ENCODE data around the gene NCKAP5. TPM values are rescaled to one million over a fixed set of nuclear protein-coding genes. Genes with fewer than 3 reads are reported as not detected.

NCKAP5 gene
- total RNA-seq, 1 donor from 2014 or later: not detected

DNA sequence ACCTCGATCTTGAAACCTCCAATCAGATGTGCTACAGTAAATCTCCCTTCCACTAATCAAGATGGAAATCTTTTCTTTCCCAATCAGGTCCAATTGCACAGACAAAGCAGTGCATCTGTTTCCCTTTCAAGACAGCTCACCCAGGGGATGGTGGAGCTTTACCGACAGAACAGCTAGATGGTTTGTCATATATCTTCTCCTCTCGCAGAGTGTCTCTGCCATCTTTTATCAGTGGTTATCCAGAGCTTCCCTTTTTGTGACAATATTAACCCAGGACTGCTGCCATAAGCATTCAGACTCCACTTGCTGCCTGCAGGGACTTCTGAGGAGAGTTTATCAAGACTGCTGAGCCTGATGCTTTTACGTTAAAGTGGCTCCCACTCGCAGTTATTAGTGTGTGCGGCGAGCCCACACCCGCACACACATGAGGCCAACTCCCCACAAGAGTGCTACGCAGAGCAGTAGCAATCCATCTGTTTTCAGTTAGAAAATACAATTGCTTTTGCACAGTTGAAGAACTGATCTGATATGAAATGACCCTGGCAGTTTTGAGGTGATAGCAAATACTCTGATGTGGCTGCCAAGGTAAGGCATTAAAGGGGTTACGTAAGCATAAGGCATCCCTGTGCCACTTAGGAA is 398.9 kb downstream of the NCKAP5 start:
- Mint-ChIP-seq H3K27ac (no peak overlapping the region), H3K4me3 (no peak overlapping the region), H3K36me3 (ENCODE audit: low read depth) (no peaks in the 10 kb centered on the region), H3K27me3 (no peaks in the 10 kb centered on the region), H3K9me3 (no peaks in the 10 kb centered on the region), H3K4me1 (no peaks in the 10 kb centered on the region)
- DNase-seq: no peak
- intact Hi-C loops (cut with micrococcal nuclease): no loop called here

DNA sequence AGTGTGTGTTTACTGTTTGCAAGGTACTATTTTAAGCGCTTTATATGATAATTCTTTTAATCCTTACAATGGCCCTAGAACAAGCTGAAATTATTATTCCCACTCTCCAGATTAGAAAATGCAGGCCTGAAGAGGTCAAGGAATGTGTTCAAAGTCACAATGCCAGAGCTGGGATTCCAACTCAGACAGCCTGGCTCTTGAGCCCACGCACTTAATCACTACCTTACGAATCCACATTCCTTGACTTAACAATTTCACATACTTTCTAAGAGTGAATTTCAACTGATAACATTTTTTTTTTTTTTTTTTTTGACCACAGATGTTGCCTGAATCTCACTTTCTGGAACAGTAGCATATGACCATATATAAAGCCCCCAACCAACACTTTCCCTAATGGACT is 400.3 kb downstream of the NCKAP5 start:
- Mint-ChIP-seq H3K4me1 (no peaks in the 10 kb centered on the region), H3K27me3 (no peaks in the 10 kb centered on the region), H3K36me3 (ENCODE audit: low read depth) (no peaks in the 10 kb centered on the region), H3K27ac (no peak overlapping the region), H3K4me3 (no peak overlapping the region), H3K9me3 (no peaks in the 10 kb centered on the region)
- intact Hi-C loops (cut with micrococcal nuclease): no loop called here
- no peak for DNase-seq

DNA sequence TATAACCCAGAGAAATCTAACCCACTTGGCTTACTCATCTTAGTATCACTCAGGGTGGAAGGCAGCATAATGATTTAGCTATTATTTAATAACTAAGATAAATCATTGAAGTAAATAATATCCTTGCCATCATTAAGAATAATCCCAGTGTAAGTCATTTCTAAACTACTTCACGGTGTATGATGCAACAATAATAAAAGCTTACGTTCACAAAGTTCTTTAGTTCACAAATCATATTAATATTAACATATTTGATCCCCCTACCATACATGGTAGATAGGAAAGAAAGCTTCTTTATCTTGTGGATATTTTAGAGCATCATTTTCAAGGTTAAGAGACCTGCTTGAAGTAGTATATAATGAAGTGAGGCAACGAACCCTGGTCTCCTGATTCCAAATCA is 401.0 kb downstream of the NCKAP5 start:
- Mint-ChIP-seq H3K27me3 (no peaks in the 10 kb centered on the region), H3K27ac (no peak overlapping the region), H3K4me1 (no peaks in the 10 kb centered on the region), H3K4me3 (no peak overlapping the region), H3K36me3 (ENCODE audit: low read depth) (no peaks in the 10 kb centered on the region), H3K9me3 (no peaks in the 10 kb centered on the region)
- intact Hi-C loops (cut with micrococcal nuclease): no loop called here
- DNase-seq: no peak

DNA sequence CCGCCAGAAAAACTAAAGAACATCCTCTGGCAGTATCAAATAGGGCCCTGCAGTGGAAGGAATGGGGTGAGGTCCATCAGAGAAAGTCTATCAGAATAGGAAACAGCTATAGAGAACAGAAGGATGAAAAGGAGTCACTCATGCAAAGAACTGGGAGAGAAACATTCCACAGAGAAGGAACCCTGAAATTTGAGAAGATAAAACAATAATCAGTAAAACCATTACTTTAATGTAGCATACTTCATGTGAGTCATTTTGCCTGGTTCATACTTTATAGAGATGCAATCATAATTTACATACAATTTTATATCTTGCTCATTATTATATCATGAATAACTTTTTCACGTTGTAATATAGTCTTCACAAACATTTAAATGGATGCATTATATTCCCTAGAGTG is 402.2 kb downstream of the NCKAP5 start:
- intact Hi-C loops (cut with micrococcal nuclease): no loop called here
- H3K9me3 Mint-ChIP-seq: no peaks in the 10 kb centered on the region
- H3K36me3 Mint-ChIP-seq (ENCODE audit: low read depth): no peaks in the 10 kb centered on the region
- no peaks in the 10 kb centered on the region for H3K27me3 Mint-ChIP-seq
- no peak overlapping the region for H3K4me3 Mint-ChIP-seq
- no peak for DNase-seq
- no peak overlapping the region for H3K27ac Mint-ChIP-seq
- H3K4me1 Mint-ChIP-seq: no peaks in the 10 kb centered on the region

DNA sequence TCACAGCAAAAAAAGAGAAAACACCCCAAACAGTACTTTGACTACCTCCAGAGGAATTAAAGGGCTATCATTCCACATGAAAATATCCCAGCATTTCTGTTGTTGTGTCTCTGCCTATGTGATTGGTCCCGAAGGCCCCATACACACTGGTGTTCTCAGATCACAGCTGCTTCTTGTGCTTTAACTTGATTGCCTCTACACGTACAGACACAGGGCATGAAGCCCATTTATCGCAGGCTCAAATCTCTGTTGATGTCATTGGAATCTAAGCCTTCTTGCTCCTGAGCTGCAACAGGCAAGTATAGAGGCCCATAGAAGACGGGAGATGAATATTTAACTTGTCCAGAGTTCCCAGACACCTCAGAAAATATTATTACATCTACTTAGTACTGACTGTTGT is 405.2 kb downstream of the NCKAP5 start:
- no peaks in the 10 kb centered on the region for H3K4me1 Mint-ChIP-seq
- intact Hi-C loops (cut with micrococcal nuclease): no loop called here
- no peak overlapping the region for H3K27ac Mint-ChIP-seq
- no peak overlapping the region for H3K4me3 Mint-ChIP-seq
- DNase-seq: no peak
- no peaks in the 10 kb centered on the region for H3K27me3 Mint-ChIP-seq
- no peaks in the 10 kb centered on the region for H3K9me3 Mint-ChIP-seq
- no peaks in the 10 kb centered on the region for H3K36me3 Mint-ChIP-seq (ENCODE audit: low read depth)

DNA sequence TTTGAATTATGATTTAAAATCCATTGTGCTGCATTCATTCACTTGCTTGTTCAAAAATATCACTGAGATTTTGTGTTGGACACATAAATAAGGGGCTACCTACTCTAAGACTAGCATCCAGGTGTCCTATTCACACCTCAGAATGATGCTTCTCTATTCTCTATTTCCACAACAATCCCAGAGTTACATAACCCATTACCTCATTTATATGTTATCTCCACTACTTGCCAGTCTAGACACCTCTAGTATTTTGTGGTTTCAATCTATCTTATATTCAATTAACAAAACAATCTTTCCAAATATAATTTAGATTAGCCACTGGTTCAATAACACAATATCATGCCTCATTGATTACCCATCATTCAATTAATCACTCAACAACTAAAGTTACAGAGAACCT is 409.8 kb downstream of the NCKAP5 start:
- intact Hi-C loops (cut with micrococcal nuclease): no loop called here
- H3K36me3 Mint-ChIP-seq (ENCODE audit: low read depth): no peaks in the 10 kb centered on the region

DNA sequence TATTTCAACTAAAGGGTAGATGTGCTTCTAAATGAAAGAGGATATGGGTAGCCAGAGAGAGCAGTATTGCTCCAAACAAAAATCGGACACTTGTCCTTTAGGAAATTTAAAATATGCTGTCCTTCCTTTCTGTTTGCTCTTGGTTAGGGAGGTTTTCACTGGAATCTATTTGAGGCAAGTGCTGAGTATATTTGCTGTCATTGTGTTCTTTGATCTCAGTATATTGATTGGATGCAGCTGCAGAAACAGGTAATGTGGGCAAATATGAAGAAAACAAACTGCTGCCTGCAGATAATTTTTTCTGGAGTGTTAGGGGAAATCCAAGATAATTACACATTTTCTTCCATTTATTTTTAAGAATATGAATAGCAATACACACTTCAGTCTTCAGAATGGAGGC is 410.2 kb downstream of the NCKAP5 start:
- Mint-ChIP-seq H3K27ac (no peak overlapping the region), H3K27me3 (no peaks in the 10 kb centered on the region), H3K9me3 (no peaks in the 10 kb centered on the region), H3K4me3 (no peak overlapping the region), H3K36me3 (ENCODE audit: low read depth) (no peaks in the 10 kb centered on the region), H3K4me1 (no peaks in the 10 kb centered on the region)
- DNase-seq: no peak
- intact Hi-C loops (cut with micrococcal nuclease): no loop called here

More for the DNA sequence above, 409.8 kb downstream of the NCKAP5 start:
- no peak for DNase-seq
- Mint-ChIP-seq H3K9me3 (no peaks in the 10 kb centered on the region), H3K27me3 (no peaks in the 10 kb centered on the region), H3K4me1 (no peaks in the 10 kb centered on the region), H3K27ac (no peak overlapping the region), H3K4me3 (no peak overlapping the region)

DNA sequence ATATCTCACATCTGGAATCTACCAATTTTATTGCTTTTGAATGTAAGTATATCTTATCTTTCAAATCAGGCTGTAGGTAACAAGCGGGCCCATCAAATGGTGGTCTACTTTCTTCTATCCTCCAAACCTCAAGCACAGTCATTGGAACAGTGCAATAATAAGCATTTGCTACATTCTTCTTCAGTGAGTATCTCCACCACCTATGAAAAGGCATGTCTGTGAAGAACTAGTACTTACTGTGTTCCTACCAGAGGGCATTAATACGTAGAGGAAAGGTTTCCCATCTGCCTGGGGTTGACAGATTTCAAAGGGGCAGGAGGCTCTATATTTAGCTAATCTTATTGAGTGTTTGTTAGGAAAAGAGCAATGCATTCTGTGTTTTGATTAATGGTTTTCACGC is 411.1 kb downstream of the NCKAP5 start:
- intact Hi-C loops (cut with micrococcal nuclease): no loop called here
- DNase-seq: no peak
- Mint-ChIP-seq H3K4me1 (no peaks in the 10 kb centered on the region), H3K4me3 (no peak overlapping the region), H3K9me3 (no peaks in the 10 kb centered on the region), H3K27me3 (no peaks in the 10 kb centered on the region), H3K27ac (no peak overlapping the region), H3K36me3 (ENCODE audit: low read depth) (no peaks in the 10 kb centered on the region)

DNA sequence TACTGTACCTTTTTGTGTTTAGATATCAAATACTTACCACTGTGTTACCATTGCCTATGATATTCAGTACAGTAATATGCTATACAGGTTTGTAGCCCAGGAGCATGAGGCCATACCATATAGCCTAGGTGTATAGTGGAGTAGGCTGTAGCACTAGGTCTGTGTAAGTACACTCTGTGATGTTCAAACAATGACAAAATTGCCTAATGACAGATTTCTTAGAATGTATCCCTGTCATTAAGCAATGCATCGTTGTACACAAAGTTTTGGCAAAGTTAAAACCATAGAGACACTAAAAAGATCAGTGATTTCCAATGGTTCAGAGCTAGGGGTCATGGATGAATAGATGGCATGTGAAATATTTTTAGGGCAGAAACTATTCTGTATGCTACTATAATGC is 415.5 kb downstream of the NCKAP5 start:
- Mint-ChIP-seq H3K4me3 (no peak overlapping the region), H3K27ac (no peak overlapping the region), H3K9me3 (no peaks in the 10 kb centered on the region), H3K27me3 (no peaks in the 10 kb centered on the region), H3K4me1 (no peaks in the 10 kb centered on the region), H3K36me3 (ENCODE audit: low read depth) (no peaks in the 10 kb centered on the region)
- DNase-seq: no peak
- intact Hi-C loops (cut with micrococcal nuclease): no loop called here

DNA sequence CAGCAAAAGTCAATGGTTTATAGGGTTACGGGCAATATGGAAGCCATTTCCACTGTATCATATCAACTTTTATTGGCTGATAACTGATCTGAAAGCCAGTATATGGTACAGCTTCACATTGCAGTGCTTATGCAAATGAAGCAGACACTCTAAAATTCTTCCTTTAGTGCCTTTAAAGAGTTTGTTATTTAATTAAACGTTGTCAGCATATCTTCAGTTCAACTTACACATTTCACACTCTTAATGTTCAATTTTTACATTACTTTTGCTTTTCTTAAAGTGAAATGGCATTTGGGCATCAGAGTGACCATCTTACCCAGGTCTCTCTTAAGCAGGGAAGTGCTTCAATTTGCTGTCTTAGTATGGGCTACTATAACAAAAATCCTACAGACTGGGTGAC is 420.1 kb downstream of the NCKAP5 start:
- H3K4me3 Mint-ChIP-seq: no peak overlapping the region
- H3K9me3 Mint-ChIP-seq: no peaks in the 10 kb centered on the region
- intact Hi-C loops (cut with micrococcal nuclease): no loop called here
- no peak for DNase-seq
- H3K36me3 Mint-ChIP-seq (ENCODE audit: low read depth): no peaks in the 10 kb centered on the region
- H3K4me1 Mint-ChIP-seq: no peaks in the 10 kb centered on the region
- no peak overlapping the region for H3K27ac Mint-ChIP-seq
- H3K27me3 Mint-ChIP-seq: no peaks in the 10 kb centered on the region

DNA sequence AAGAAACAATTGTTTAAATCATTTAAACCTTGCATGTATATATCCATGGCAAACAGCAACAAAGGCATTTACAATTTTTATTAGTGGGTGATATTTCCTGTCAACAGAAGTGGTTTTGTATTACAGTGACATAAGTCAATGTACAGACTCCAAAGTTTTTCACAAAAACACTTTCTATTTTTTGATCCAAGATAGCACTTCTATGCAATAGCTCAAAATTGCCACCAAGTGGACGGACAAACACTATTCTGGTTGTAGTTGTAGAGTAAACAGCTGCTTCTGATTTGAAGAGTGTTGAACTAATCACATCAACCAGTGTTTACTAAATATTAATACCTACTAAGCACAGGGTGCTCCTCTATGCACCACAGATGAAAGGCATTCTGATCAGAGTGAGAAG is 421.4 kb downstream of the NCKAP5 start:
- no peak overlapping the region for H3K27ac Mint-ChIP-seq
- intact Hi-C loops (cut with micrococcal nuclease): no loop called here

DNA sequence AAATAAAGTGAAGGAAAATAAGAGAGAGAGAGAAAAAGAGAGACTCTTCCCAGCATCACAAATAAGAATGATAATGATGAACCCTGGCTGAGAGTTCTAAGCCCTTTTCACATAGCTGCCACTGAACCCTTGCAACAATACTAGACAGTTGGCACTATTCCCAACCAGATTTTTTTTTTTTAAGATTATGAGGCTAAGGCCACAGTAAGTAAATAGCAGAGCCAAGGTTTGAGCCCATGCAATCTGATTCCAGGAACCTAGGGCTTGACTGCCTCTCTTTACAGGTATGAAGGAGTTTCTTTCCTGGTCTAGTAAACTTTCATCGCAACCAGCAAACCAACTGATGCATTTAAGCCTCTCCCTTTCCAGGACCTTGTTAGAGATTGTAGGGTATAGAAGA is 424.6 kb downstream of the NCKAP5 start:
- Mint-ChIP-seq H3K36me3 (ENCODE audit: low read depth) (no peaks in the 10 kb centered on the region), H3K4me1 (no peaks in the 10 kb centered on the region), H3K9me3 (no peaks in the 10 kb centered on the region), H3K4me3 (no peak overlapping the region), H3K27me3 (no peaks in the 10 kb centered on the region), H3K27ac (no peak overlapping the region)
- intact Hi-C loops (cut with micrococcal nuclease): no loop called here
- DNase-seq: no peak

More for the DNA sequence above, 421.4 kb downstream of the NCKAP5 start:
- Mint-ChIP-seq H3K4me3 (no peak overlapping the region), H3K36me3 (ENCODE audit: low read depth) (no peaks in the 10 kb centered on the region), H3K27me3 (no peaks in the 10 kb centered on the region), H3K9me3 (no peaks in the 10 kb centered on the region), H3K4me1 (no peaks in the 10 kb centered on the region)
- DNase-seq: no peak

DNA sequence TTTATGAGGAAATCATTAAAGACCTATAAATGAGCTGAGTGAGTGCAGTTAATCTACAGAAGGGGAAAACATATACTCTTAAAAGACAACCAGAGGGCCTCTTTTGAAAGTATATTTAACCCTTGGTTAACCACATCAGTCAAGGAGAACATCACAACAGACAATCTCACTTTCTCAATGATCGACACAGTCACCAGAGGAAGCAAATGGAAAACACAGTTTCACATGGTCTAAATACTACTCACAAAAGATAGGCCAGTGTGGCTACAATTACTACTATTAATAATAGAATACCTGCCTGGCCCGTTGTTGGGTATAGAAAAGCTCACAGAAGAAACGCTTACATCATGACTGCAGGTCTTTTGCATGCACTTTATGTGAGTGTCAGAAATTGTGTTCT is 426.2 kb downstream of the NCKAP5 start:
- Mint-ChIP-seq H3K36me3 (ENCODE audit: low read depth) (no peaks in the 10 kb centered on the region), H3K4me3 (no peak overlapping the region), H3K27me3 (no peaks in the 10 kb centered on the region), H3K4me1 (no peaks in the 10 kb centered on the region), H3K27ac (no peak overlapping the region), H3K9me3 (no peaks in the 10 kb centered on the region)
- intact Hi-C loops (cut with micrococcal nuclease): no loop called here
- DNase-seq: no peak

DNA sequence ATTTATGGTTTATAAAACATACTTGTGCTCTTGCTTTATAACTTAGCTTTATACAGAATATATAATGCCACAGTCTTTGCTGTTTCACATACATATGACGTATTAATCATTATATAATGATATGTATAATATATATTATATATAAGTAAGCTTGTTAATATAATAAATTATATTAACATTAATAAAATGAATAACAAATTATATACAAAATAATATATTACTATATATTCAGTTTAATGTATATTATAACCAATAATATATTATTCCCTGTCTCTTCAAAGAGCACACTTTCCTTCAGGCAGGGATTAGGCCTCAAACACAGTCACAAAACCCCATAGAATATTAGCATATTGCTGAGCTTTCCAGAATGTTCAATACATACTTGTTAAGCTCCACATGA is 427.6 kb downstream of the NCKAP5 start:
- no peak for DNase-seq
- Mint-ChIP-seq H3K36me3 (ENCODE audit: low read depth) (no peaks in the 10 kb centered on the region), H3K4me3 (no peak overlapping the region), H3K27me3 (no peaks in the 10 kb centered on the region), H3K4me1 (no peaks in the 10 kb centered on the region), H3K9me3 (no peaks in the 10 kb centered on the region), H3K27ac (no peak overlapping the region)
- intact Hi-C loops (cut with micrococcal nuclease): no loop called here

DNA sequence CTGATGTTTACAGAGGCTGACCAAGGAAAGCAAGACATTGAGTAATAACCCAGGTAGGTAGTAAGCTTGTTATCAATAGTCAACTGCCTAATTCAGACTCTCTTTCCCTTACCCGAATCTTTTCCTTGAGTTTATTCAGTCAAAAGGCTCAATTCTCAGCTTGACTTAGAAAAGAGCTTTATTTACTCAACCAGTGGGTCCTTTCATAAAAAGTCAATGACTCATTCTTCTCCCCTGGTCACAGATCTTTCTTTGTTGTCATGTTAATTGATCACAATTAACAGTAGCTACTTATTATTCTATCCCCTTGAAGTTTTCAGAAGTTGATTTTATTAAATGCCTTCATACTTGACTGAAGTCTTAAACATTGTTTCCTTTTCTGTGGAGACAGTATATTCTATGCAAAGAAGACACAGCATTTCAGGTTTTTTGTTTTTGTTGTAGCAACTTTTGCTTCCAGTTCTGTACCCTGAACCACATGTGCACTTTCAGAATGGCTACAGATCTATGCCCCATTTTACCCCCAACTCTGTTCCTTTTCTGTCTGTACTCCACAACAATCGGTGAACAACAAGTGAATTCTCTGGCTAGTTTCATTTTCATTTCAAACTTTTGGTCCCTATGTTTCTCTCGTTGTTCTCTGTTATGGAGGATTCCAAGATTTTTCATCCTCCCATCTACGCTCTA is 428.3 kb downstream of the NCKAP5 start:
- H3K9me3 Mint-ChIP-seq: no peaks in the 10 kb centered on the region
- intact Hi-C loops (cut with micrococcal nuclease): no loop called here
- DNase-seq: no peak
- H3K27ac Mint-ChIP-seq: no peak overlapping the region
- H3K4me3 Mint-ChIP-seq: no peak overlapping the region
- no peaks in the 10 kb centered on the region for H3K27me3 Mint-ChIP-seq
- no peaks in the 10 kb centered on the region for H3K36me3 Mint-ChIP-seq (ENCODE audit: low read depth)
- no peaks in the 10 kb centered on the region for H3K4me1 Mint-ChIP-seq

Data from activated CD4-positive, alpha-beta T cell treated with anti-CD3 and anti-CD28 coated beads, Interleukin-2, amount 10 ng/mL, durations not matched to agents 24 days and 14 days (primary cell).